Erythroblast (primary cell): ENCODE measurements around the gene TNNI2.

ENCODE experiments used
- GATA1 ChIP-seq: IDR thresholded peaks from 2 replicates; pipeline ENCODE4 v1.6.1; 2011; ENCODE audit warnings: low read depth, mild to moderate bottlenecking, control low read depth, low read length, moderate library complexity
- POLR2A ChIP-seq: IDR thresholded peaks from 2 replicates; pipeline ENCODE4 v1.6.1; 2011; ENCODE audit warnings: mild to moderate bottlenecking, low read length

DNA sequence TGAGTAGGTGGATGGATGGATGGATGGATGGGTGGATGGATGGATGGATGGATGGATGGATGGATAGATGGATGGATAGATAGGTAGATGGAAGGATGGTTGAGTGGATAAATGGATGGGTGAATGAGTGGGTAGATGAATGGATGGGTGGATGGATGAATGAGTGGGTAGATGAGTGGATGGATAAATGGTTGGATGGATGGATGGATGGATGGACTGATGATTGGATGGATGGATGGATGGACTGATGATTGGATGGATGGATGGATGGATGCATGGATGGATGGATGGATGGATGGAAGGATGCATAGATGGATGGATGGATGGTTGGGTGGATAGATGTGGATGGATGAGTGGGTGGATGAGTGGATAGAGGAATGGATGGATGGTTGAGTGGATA lies 17.2 kb upstream of the TNNI2 start:
- TF ChIP-seq POLR2A (no peak), GATA1 (no peak)
